ENCODE data around the gene STAT5B. TPM values are rescaled to one million over a fixed set of nuclear protein-coding genes. Genes with fewer than 3 reads are reported as not detected.
A peak's percentile ranks its signal among the peaks of the same experiment; 100 is the strongest.
"Not testable (repeated sequence)": the region's sequence is repeated elsewhere in the genome, so short reads cannot be mapped to it uniquely, and the experiment has no call there.

Gene STAT5B
- polyA plus RNA-seq, 3 donors from 2014 or later, result 33.9 to 58.3 (median 37.8) TPM

DNA sequence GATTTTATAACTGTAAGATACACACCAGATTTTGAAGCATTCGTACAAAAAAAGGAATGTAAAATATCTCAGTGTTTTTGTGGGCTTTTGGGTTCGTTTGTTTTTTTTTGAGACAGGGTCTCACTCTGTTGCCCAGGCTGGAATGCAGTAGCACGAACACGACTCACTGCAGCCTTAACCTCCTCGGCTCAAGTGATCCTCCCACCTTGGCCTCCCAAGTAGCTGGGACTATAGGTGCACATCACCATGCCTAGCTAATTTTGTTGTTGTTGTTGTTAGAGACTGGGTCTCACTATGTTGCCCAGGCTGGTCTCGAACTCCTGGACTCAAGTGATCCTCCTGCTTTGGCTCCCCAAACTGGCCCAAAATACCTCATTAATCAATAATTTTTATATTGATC lies 15.9 kb downstream of the STAT5B start:
- H3K36me3 Mint-ChIP-seq, result no peaks in the 10 kb centered on the region
- DNase-seq, result no peak
- H3K9me3 Mint-ChIP-seq, result no peaks in the 10 kb centered on the region
- peak overlapping the region in 1 of 6 donors; percentile 29 for H3K27ac Mint-ChIP-seq
- no peaks in the 10 kb centered on the region for H3K27me3 Mint-ChIP-seq (ENCODE audit: low read depth in 3 of 3)
- H3K4me1 Mint-ChIP-seq, result peaks cover 0 to 2% of the 10 kb centered on the region in 2 donors
- no peak overlapping the region for H3K4me3 Mint-ChIP-seq

DNA sequence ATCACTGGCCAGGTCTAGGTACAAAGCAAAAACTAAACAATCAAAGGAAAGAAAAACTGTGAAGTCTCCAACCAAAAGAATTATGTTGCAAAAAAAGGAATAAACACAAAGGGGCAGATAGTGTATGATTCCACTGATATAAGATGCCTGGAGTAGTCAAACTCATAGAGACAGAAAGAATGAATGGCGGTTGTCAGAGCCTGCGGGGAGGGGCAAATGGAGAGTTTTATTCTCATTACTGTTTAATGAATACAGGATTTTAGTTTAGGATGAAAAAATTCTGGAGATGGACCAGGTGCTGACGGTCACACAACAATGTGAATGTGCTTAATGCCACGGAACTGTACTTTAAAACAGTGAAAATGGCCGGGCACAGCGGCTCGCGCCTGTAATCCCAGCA lies 20.7 kb downstream of the STAT5B start:
- peaks cover 0 to 3% (median 0%) of the 10 kb centered on the region in 3 donors for H3K36me3 Mint-ChIP-seq
- H3K4me1 Mint-ChIP-seq, result peaks cover 17 to 23% of the 10 kb centered on the region in 2 donors
- H3K27me3 Mint-ChIP-seq (ENCODE audit: low read depth in 3 of 3), result no peaks in the 10 kb centered on the region
- H3K4me3 Mint-ChIP-seq, result no peak overlapping the region
- H3K9me3 Mint-ChIP-seq, result no peaks in the 10 kb centered on the region
- DNase-seq, result no peak
- peak overlapping the region in 2 of 6 donors; percentile 34 for H3K27ac Mint-ChIP-seq

DNA sequence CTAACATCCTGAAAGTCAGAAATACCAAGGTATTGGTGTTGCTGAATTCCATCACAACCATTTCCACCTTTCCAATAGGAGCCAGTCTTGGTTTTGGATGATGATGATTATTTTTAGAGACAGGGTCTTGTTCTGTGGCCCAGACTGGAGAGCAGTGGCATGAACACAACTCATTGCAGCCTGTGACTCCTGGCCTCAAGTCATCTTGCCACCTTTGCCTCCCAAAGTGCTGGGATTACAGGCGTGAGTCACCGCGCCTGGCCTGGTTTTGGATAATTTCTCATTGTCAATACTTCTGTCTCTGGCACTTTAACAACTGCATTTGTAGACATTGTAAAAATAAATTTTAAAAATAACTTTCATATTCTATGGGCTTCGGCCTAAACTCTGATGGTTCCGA lies 22.6 kb downstream of the STAT5B start:
- H3K4me1 Mint-ChIP-seq, result peaks cover 36 to 42% of the 10 kb centered on the region in 2 donors
- H3K36me3 Mint-ChIP-seq, result peaks cover 0 to 3% (median 0%) of the 10 kb centered on the region in 3 donors
- no peaks in the 10 kb centered on the region for H3K9me3 Mint-ChIP-seq
- no peak for DNase-seq
- H3K27ac Mint-ChIP-seq, result peak overlapping the region in 5 of 6 donors; percentile 26 to 81 (median 60)
- H3K4me3 Mint-ChIP-seq, result no peak overlapping the region
- H3K27me3 Mint-ChIP-seq (ENCODE audit: low read depth in 3 of 3), result peaks cover 2 to 6% (median 3%) of the 10 kb centered on the region in 3 donors

DNA sequence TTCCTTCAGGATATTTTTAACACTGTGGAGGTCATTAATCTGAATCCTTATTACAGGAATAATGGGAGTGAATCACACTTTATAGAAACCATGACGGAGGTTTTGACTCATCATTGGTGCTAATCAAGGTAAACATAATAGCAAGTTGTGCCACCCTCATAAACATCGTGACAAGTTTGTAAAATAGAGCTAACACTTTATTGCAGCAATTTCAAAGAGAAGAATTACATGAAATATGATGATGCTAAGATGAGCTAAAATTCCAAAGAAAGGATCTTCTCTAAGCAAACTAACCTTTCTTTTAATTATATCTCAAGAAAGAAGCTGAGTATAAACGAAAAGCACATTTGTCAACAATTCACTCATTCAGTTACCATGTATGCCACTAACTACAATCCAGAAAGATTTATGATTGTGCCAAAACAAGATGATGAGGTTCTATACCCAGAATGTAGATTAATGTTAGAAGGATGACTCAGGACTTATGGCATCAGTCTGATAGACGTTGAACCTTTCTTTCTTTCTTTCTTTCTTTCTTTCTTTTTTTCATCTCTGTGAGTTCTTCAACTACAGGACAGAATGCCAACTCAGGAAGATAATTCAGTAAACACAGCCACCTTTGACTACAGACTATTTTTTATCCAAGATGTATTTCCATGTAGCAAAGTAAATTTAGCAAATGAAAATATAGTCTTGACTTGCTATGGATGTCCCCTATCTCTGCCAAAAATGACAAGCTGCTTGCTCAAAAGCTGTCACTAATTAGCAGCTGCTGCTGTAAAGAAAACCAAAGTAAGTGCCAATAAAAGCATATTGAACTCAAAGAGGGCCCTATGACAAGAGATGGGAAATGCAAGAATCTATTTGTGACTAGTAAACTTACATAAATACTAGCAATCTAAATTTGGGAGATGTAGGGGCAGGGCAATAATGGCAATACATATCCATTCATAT lies 23.3 kb downstream of the STAT5B start:
- H3K27ac Mint-ChIP-seq, result peak overlapping the region; percentile 44 to 81 (median 70)
- H3K9me3 Mint-ChIP-seq, result no peaks in the 10 kb centered on the region
- peaks cover 2 to 6% (median 4%) of the 10 kb centered on the region in 3 donors for H3K27me3 Mint-ChIP-seq (ENCODE audit: low read depth in 3 of 3)
- DNase-seq, result no peak
- H3K4me3 Mint-ChIP-seq, result no peak overlapping the region
- peaks cover 41 to 49% of the 10 kb centered on the region in 2 donors for H3K4me1 Mint-ChIP-seq
- H3K36me3 Mint-ChIP-seq, result peaks cover 0 to 3% (median 0%) of the 10 kb centered on the region in 3 donors

DNA sequence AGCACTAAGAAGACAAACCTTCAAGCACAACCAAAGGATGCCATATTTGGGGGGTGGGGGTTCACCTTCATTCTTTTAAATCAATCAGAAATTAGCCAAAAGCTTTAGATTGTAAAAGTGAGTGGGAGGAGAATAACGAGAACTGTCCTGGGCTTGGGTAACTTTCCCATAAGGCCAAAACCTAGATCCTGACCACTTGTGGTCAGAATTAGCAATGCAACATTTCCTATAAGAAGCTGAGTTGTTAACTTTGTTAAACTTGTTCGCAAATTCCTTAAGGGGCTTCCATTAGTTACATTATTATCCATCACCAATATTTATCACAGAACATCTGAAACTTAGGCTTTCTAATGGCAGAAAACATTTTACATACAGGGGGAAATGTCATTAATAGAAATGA lies 25.1 kb downstream of the STAT5B start:
- Mint-ChIP-seq H3K27me3 (ENCODE audit: low read depth in 3 of 3) (peaks cover 2 to 9% (median 4%) of the 10 kb centered on the region in 3 donors), H3K27ac (peak overlapping the region; percentile 74 to 100 (median 96)), H3K36me3 (peaks cover 0 to 3% (median 0%) of the 10 kb centered on the region in 3 donors), H3K9me3 (no peaks in the 10 kb centered on the region), H3K4me3 (peak overlapping the region in 1 of 5 donors; percentile 38), H3K4me1 (peaks cover 55 to 64% of the 10 kb centered on the region in 2 donors)
- no peak for DNase-seq

DNA sequence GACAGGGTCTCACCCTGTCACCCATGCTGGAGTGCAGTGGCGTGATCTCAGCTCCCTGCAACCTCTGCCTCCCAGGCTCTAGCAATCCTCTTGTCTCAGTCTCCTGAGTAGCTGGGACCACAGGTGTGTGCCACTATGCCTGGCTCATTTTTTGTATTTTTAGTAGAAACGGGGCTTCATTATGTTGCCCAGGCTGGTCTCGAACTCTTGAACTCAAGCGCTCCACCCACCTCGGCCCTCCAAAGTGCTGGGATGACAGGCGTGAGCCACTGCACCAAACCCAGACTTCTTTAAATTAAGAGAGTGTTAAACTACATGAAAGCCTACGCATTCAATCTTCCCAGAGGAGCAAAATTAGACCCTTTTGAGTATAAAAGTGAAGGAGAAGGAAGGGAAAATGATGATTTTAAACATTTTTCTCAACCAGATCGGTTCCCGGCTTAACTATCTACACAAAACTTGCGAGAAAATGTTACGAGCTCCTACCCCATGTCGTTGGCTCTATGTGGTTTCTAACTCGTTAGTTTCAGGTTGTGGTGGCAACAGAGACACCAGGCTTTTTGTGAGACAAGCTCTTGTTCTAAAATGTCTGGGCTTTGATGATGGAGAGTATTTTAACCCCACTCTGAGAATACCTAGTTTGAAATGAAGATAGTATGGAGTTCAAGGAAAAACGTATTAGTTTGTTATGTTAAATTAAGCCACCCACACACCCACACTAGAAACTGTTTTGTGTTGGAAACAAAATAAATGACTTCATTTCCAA lies 26.3 kb downstream of the STAT5B start:
- Mint-ChIP-seq H3K27me3 (ENCODE audit: low read depth in 3 of 3) (peaks cover 2 to 9% (median 4%) of the 10 kb centered on the region in 3 donors), H3K36me3 (peaks cover 0 to 3% (median 0%) of the 10 kb centered on the region in 3 donors), H3K4me3 (peak overlapping the region; percentile 50 to 97 (median 72)), H3K27ac (peak overlapping the region; percentile 93 to 100 (median 99)), H3K4me1 (peaks cover 54 to 64% of the 10 kb centered on the region in 2 donors), H3K9me3 (no peaks in the 10 kb centered on the region)
- DNase-seq, result peak; percentile 27 to 70 (median 43)

DNA sequence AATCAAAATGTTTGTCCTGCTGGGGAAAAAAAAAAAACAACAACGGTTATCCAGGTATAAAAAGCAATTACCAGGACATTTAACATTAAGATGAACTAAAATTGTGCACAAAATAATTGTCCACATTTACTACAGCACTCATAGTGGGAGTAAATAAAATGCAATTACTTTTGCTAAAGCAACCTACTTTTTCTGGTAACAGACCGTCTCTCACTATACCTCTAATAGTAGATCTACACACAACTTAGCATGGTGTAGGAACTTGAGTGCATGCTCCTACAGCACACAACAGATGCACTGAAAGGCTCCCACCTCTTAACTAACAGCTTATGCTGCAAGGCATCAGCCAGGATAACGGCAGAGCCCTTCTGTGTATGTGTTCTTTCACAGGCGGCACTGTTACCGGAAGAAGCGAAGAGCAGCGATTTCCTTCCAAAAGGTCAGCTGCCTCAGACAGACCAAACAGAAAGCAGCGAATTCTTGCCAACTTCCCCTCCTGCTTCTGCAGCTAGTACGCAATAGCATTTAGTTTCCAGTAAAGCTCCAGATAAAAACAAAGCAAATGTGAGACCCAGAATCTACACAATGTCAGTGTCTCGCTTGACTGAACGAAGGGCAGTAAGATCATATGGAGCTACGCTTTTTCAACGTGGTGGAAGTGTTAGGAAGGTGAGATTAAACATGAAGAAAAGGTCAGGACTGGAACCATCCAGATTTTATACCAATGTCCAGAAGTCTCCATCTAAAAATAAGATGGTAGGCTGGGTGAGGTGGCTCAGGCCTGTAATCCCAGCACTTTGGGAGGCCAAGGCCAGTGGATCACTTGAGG lies 27.6 kb downstream of the STAT5B start:
- DNase-seq, result peak; percentile 79 to 86 (median 79)
- Mint-ChIP-seq H3K27me3 (ENCODE audit: low read depth in 3 of 3) (peaks cover 2 to 9% (median 6%) of the 10 kb centered on the region in 3 donors), H3K36me3 (no peaks in the 10 kb centered on the region), H3K4me3 (peak overlapping the region; percentile 85 to 97 (median 89)), H3K27ac (peak overlapping the region; percentile 93 to 100 (median 99)), H3K4me1 (peaks cover 61 to 67% of the 10 kb centered on the region in 2 donors), H3K9me3 (no peaks in the 10 kb centered on the region)

DNA sequence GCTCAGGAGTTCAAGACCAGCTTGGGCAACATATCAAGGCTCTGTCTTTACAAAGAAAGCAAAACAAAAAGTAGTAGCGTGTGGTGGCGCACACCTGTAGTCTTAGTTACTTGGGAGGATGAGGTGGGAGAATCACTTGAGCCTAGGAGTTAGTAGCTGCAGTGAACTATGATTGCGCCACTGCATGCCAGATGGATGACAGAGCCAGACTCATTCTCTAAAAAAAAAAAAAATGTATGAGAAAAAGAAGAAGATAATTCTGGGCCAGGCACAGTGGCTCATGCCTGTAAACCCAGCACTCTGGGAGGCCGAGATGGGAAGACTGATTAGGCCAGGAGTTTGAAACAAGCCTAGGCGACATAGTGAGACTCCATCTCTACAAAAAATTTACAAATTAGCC lies 28.5 kb downstream of the STAT5B start:
- Mint-ChIP-seq H3K27me3 (ENCODE audit: low read depth in 3 of 3) (peaks cover 2 to 9% (median 6%) of the 10 kb centered on the region in 3 donors), H3K27ac (peak overlapping the region; percentile 93 to 100 (median 99)), H3K4me1 (peaks cover 60 to 65% of the 10 kb centered on the region in 2 donors), H3K4me3 (peak overlapping the region; percentile 52 to 92 (median 60)), H3K36me3 (no peaks in the 10 kb centered on the region), H3K9me3 (no peaks in the 10 kb centered on the region)
- DNase-seq, result no peak

DNA sequence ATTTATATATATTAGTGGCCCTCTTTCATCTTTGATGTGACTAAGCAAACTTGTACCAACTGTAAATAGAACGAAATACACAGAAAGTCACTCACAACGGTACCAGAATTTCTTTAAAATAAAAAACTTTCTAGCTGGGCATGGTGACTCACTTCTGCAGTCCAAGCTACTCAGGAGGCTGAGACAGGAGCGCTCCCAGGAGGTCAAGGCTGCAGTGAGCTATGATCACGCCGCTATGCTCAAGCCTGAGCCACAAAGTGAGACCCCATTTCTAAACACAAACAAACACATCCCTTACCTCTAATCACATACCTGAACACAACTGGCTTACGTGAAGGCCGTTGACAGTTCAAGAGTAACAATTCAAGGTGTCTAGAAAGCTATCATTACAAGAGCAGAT lies 29.7 kb downstream of the STAT5B start:
- Mint-ChIP-seq H3K27ac (peak overlapping the region; percentile 93 to 100 (median 99)), H3K4me1 (peaks cover 60 to 73% of the 10 kb centered on the region in 2 donors), H3K27me3 (ENCODE audit: low read depth in 3 of 3) (peaks cover 3 to 9% (median 6%) of the 10 kb centered on the region in 3 donors), H3K4me3 (peak overlapping the region in 4 of 5 donors; percentile 20 to 66 (median 40)), H3K9me3 (no peaks in the 10 kb centered on the region), H3K36me3 (no peaks in the 10 kb centered on the region)
- no peak for DNase-seq

DNA sequence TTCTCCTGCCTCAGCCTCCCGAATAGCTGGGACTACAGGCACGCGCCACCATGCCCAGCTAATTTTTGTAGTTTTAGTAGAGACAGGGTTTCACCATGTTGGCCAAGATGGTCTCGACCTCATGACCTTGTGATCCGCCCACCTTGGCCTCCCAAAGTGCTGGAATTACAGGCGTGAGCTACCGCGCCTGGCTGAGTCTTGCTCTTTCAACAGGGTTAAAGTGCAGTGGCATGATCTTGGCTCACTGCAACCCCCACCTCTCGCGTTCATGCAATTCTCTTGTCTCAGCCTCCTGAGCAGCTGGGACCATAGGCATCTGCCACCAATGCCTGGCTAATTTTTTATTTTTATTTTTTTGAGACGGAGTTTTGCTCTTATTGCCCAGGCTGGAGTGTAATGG lies 31.0 kb downstream of the STAT5B start:
- H3K27me3 Mint-ChIP-seq (ENCODE audit: low read depth in 3 of 3); H3K36me3 Mint-ChIP-seq; DNase-seq; H3K27ac Mint-ChIP-seq; H3K9me3 Mint-ChIP-seq; H3K4me3 Mint-ChIP-seq: not testable (repeated sequence)
- peaks cover 55 to 62% of the 10 kb centered on the region in 2 donors for H3K4me1 Mint-ChIP-seq

DNA sequence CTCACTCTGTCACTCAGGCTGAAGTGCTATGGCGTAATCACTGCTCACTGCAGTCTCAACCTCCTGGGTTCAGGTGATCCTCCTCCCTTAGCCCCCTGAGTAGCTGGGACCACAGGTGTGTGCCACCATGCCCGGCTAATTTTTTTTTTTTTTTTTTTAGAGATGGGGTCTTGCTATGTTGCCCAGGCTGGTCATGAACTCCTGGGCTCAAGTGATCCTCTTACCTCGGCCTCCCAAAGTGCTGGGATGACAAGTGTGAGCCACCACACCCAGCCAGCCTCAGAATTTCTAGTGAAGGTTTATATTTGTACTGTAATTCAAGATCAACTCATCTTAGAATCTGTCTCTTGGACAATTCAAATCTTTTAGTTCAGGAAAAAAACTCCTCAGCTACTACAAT lies 32.1 kb downstream of the STAT5B start:
- not testable (repeated sequence) for DNase-seq; H3K27me3 Mint-ChIP-seq (ENCODE audit: low read depth in 3 of 3); H3K36me3 Mint-ChIP-seq; H3K9me3 Mint-ChIP-seq; H3K4me3 Mint-ChIP-seq
- Mint-ChIP-seq H3K27ac (peak overlapping the region in 5 of 6 donors; percentile 26 to 73 (median 40)), H3K4me1 (peaks cover 45 to 51% of the 10 kb centered on the region in 2 donors)

DNA sequence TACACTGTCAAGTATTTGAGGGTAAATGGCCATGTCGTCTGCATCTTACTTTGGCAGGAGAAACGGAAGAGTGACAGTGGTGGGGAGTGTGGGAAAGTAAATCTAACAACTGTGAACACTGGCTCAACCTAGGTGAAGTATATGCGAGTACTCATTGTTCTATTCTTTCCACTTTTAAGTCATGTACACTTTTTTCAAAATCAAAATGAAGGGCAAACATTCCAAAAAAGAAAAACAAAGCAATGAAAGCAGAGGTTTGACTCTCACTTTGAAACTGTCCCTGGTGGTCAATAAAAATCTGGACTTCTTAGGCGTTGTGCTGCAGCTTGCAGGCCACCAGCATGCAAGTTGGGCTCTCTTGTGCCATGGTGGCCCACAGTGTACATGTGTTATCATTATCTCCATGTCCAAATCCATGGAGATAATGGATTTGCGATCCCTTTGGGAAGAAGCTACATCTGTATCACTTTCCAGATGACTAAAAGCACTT lies 32.7 kb downstream of the STAT5B start:
- Mint-ChIP-seq H3K27me3 (ENCODE audit: low read depth in 3 of 3) (peaks cover 2 to 3% (median 3%) of the 10 kb centered on the region in 3 donors), H3K36me3 (no peaks in the 10 kb centered on the region), H3K4me1 (peaks cover 39 to 45% of the 10 kb centered on the region in 2 donors), H3K9me3 (no peaks in the 10 kb centered on the region), H3K27ac (peak overlapping the region in 4 of 6 donors; percentile 32 to 80 (median 74)), H3K4me3 (no peak overlapping the region)
- no peak for DNase-seq

DNA sequence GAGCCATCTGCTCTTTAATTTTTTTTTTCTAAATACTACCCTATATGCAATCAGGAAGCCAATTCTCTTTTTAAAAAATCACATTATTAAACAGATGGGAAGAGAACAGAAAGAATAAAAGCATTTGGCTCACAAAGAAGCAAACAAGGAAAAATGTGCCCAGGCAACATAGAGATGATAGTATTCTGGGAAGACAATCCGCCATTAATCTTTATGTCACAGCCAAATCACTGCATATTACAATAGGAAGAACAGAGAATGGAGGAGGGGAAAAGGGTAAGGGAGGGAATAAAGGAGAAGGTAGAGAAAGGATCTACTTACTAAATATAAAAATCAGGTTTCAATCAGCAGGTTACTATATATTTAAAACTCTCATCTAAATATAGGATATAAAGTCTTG lies 34.3 kb downstream of the STAT5B start:
- peaks cover 2 to 3% (median 2%) of the 10 kb centered on the region in 3 donors for H3K27me3 Mint-ChIP-seq (ENCODE audit: low read depth in 3 of 3)
- H3K9me3 Mint-ChIP-seq, result no peaks in the 10 kb centered on the region
- H3K4me1 Mint-ChIP-seq, result peaks cover 29 to 31% of the 10 kb centered on the region in 2 donors
- no peak for DNase-seq
- no peaks in the 10 kb centered on the region for H3K36me3 Mint-ChIP-seq
- peak overlapping the region in 1 of 6 donors; percentile 34 for H3K27ac Mint-ChIP-seq
- H3K4me3 Mint-ChIP-seq, result no peak overlapping the region

All from immature natural killer cell (primary cell).